LHCN-M2 (cell line): Measurements from ENCODE around the gene ELK1. TPM values are rescaled to one million over a fixed set of nuclear protein-coding genes. Genes with fewer than 3 reads are reported as not detected.
"Not testable (repeated sequence)": the region's sequence is repeated elsewhere in the genome, so short reads cannot be mapped to it uniquely, and the experiment has no call there.

Experiments
- DNase-seq: peaks from one replicate; pipeline ENCODE4 v3.0.0-alpha.2; 2012; ENCODE audit warnings: low read depth
- total RNA-seq: library from RNA; depleted of rRNA; stranded (reverse); fragments of >200 nt; gene quantifications from 2 replicates; pipeline ENCODE4 v1.2.3, GENCODE V29; 2014; rRNA removed

Gene ELK1
- total RNA-seq, 1 experiment from 2014 or later, result 46.8 TPM

DNA sequence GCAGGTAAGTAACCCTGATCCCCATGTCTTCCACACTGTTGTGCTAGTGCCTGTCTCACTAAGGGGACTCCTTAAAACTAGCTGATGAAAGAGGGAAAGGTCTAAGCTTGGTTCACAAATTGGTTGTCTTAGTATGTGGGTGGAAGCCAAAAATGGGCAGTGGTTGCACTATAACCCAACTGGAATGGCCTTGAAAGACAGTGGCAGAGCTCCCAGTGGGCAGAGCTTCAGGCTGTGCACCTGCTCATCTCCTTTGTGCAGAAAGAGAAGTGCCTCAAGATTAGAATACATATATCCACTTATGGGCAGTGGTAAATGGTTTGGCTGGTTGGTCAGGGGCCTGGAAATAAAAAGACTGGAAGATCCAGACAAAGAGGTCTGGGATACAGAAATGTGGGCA is 37.9 kb downstream of the ELK1 start:
- DNase-seq, result no peak

GRCh38 chrX:47611926-47612325 is 38.4 kb downstream of the ELK1 start:
- DNase-seq, result no peak

DNA sequence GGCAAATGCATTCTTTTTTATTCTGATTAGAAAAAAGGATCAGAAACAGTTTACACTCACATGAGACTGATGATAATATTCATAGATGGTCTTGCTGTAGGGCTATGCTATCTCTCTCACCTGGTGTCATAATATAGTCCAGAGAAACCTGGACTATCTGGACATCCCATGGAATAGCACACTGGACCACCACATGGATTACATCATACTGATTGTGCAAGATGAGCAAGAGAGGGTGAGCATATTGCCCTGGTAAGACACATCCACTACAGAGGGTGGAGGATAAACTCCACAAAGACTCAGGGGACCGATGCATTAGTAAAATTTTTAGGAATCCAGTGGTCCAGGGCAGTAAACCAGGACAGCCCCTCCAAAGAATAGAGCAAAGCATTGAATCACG is 38.9 kb downstream of the ELK1 start:
- DNase-seq, result no peak

DNA sequence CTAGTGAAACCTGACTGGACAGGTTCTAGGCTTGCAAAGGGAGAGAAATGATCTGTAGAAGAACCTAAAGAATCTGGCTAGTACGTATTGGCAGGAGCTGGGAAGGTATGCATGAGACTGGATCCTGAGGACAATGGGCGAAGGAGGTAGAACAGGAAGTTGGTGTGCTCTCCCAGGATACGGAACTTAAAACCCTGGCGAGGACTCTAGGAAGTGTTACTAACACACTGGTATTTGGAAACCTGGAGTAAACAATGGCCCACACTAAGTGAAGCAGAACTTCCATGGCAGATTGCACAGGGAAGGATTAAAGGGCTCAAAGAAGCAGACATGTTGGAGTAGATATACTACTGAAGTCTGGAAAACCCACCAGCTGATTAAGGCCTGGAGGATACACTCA is 39.9 kb downstream of the ELK1 start:
- DNase-seq, result no peak

- no peak for DNase-seq
These were observed 42.1 kb downstream of the ELK1 start for GRCh38 chrX:47608130-47608810.

- DNase-seq, result peak; percentile 14
These were observed 43.3 kb downstream of the ELK1 start for GRCh38 chrX:47607091-47607490.

GRCh38 chrX:47605024-47605423 is 45.3 kb downstream of the ELK1 start:
- no peak for DNase-seq

- not testable (repeated sequence) for DNase-seq
These were observed 47.2 kb downstream of the ELK1 start for GRCh38 chrX:47603125-47603524.

GRCh38 chrX:47597222-47597621 is 53.1 kb downstream of the ELK1 start:
- DNase-seq, result no peak

- DNase-seq, result no peak
These were observed 54.1 kb downstream of the ELK1 start for GRCh38 chrX:47596256-47596655.

DNA sequence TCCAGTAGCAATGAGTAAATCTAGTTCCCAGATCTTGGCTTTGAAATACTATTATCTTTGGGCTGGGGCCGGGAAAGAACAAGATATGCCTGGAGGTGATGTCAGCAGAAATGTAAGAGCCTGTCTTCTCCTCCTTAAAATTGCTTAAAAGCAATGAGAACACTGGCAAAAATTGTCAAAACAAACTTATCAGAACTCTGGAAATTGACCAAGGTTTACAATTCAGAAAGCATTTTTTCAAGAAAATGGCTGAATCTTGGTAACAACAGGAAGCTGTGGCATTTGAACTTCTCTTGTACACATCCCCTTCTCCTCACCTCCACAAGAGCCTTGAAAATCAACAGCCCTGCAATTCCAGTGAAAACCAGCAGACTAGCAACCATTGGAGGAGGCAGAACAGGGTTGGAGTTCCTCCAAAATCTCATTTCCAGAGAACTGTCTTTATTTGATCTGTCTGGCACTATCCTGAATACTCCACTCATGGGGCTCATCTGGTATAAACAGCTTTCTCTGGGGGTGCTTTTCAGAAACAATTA is 54.6 kb downstream of the ELK1 start:
- no peak for DNase-seq

- no peak for DNase-seq
These were observed 56.8 kb downstream of the ELK1 start for GRCh38 chrX:47593522-47593921.

DNA sequence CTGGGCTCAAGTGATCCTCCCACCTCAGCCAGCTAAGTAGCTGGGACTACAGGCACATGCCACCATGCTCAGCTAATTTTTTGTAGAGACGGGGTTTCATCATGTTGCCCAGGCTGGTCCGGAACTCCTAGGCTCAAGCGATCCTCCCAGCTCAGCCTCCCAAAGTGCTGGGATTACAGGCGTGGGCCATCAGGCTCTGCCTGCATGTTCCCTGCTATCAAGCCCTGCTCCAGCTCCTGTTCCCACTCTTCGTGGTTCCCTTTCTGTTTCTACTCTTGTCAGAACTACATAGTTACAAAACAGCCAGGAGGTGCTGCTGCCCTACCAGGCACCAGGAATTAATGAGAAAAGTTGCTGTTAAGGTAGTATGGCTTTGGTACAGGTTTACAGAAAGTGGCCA is 59.4 kb downstream of the ELK1 start:
- no peak for DNase-seq

GRCh38 chrX:47587906-47588735 is 62.2 kb downstream of the ELK1 start:
- DNase-seq, result no peak

GRCh38 chrX:47587091-47587891 is 63.1 kb downstream of the ELK1 start:
- DNase-seq, result no peak

DNA sequence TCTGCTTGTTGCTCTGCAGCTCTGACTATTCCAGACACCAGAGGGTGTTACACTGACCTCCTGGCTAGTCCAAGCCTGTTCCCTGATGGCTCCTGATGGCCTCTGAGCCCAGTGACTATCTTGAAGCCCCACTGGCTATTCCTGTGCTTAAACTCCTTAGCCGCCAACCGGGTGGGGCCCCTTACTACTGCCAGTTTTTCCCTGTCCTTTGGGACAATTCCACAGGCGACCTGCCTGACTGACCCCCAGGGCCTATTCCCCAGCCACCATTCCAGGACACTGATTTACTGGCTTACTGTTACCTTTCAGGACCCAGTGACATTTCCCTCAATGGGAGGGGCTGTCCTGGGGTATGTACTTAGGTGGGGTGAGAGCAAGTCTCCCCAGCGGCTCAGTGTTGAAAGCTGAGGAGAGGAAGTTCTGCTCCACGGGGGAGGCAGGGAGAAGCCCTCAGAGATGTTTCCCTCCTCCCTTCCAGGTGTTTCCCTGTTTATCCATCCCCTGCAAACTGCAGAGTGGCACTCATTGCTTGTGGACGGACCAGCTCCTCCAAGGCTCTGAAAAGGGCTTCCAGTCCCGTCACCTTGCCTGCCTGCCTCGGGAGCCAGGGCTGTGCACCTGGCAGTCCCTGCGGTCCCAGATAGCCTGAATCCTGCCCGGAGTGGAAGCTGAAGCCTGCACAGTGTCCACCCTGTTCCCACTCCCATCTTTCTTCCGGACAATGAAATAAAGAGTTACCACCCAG is 64.1 kb downstream of the ELK1 start:
- DNase-seq, result no peak

Other genes starting within 250 kb of the ELK1 start
- 9.1 and 9.4 TPM in 2 replicates for gene ZNF41, start 167.3 kb downstream of the ELK1 start, total RNA-seq
- gene ARAF, start 89.4 kb downstream of the ELK1 start, total RNA-seq, result 28.0 and 34.0 TPM in 2 replicates
- 463 and 505 TPM in 2 replicates for gene TIMP1, start 68.1 kb downstream of the ELK1 start, total RNA-seq
- gene SYN1, start 30.7 kb downstream of the ELK1 start, total RNA-seq, result 0.17 and 0.51 TPM in 2 replicates
- 0.34 TPM in 1 of 2 replicates, not detected in the other for gene CFP, start 20.6 kb downstream of the ELK1 start, total RNA-seq
- 109 and 156 TPM in 2 replicates for gene UXT, start 8.6 kb upstream of the ELK1 start, total RNA-seq
- 2.1 and 3.6 TPM in 2 replicates for gene ZNF81, start 186.3 kb upstream of the ELK1 start, total RNA-seq